GM18868 (cell line): ENCODE results near the gene MRTFB.

Experiments
- ATAC-seq: cut with Tn5 transposase; IDR thresholded peaks from one replicate; pipeline ENCODE4 v1.9.1; 2021; ENCODE audit warnings: mild to moderate bottlenecking, moderate library complexity; ENCODE audit not compliant: unreplicated experiment

Gene MRTFB

GRCh38 chr16:14283786-14284185 lies 212.7 kb downstream of the MRTFB start:
- no peak for ATAC-seq

- no peak for ATAC-seq
Measured at GRCh38 chr16:14284371-14284770, 213.3 kb downstream of the MRTFB start.

GRCh38 chr16:14284930-14285512 lies 213.9 kb downstream of the MRTFB start:
- peak; percentile 40 for ATAC-seq

GRCh38 chr16:14285513-14286367 lies 214.6 kb downstream of the MRTFB start:
- peak; percentile 75 for ATAC-seq

GRCh38 chr16:14286368-14287230 lies 215.5 kb downstream of the MRTFB start:
- no peak for ATAC-seq

- ATAC-seq, result no peak
Measured at GRCh38 chr16:14289692-14290340, 218.7 kb downstream of the MRTFB start.

GRCh38 chr16:14291286-14291685 lies 220.2 kb downstream of the MRTFB start:
- no peak for ATAC-seq

- no peak for ATAC-seq
Measured at GRCh38 chr16:14292051-14292825, 221.1 kb downstream of the MRTFB start.

GRCh38 chr16:14296663-14297062 lies 225.5 kb downstream of the MRTFB start:
- ATAC-seq, result no peak

- ATAC-seq, result no peak
Measured at GRCh38 chr16:14298374-14299122, 227.4 kb downstream of the MRTFB start.

GRCh38 chr16:14300705-14301168 lies 229.6 kb downstream of the MRTFB start:
- peak; percentile 39 for ATAC-seq

- no peak for ATAC-seq
Measured at GRCh38 chr16:14301169-14302030, 230.3 kb downstream of the MRTFB start.

GRCh38 chr16:14302031-14302398 lies 230.9 kb downstream of the MRTFB start:
- ATAC-seq, result peak; percentile 65

GRCh38 chr16:14302399-14303181 lies 231.5 kb downstream of the MRTFB start:
- peak; percentile 13 for ATAC-seq

- no peak for ATAC-seq
Measured at GRCh38 chr16:14303182-14303618, 232.1 kb downstream of the MRTFB start.

GRCh38 chr16:14303639-14304394 lies 232.7 kb downstream of the MRTFB start:
- ATAC-seq, result no peak

- no peak for ATAC-seq
Measured at GRCh38 chr16:14304891-14305460, 233.9 kb downstream of the MRTFB start.
